Measurements from ENCODE around the gene DFFA. TPM values are rescaled to one million over a fixed set of nuclear protein-coding genes. Genes with fewer than 3 reads are reported as not detected.
"Not testable (repeated sequence)": the region's sequence is repeated elsewhere in the genome, so short reads cannot be mapped to it uniquely, and the experiment has no call there.

DFFA gene
- total and polyA plus RNA-seq, 2 donors (not counting 1 experiment from before 2014, with no cell fraction given) = 27.8 to 33.5 TPM

GRCh38 chr1:10430216-10431069 lies 41.9 kb downstream of the DFFA start, which contains the start of gene CENPS:
Gene CENPS (plus strand): TSS chr1:10430433. CDS start chr1:10430518, 85 bp downstream.
- peak within 1 kb of the TSS; percentile 98 for H2AFZ ChIP-seq (ENCODE audit: low read length)
- H3K9ac ChIP-seq (ENCODE audit: insufficient read depth, low read length) = peak within 1 kb of the TSS; percentile 94
- no peaks in the 10 kb centered on the region for H3K9me3 ChIP-seq (ENCODE audit: control insufficient read depth, insufficient read depth, low read depth, low read length)

GRCh38 chr1:10429868-10430215 lies 42.5 kb downstream of the DFFA start:
- no peaks in the 10 kb centered on the region for H4K20me1 ChIP-seq (ENCODE audit: control insufficient read depth, extremely low read depth, insufficient read depth, low read length)
- H3K36me3 ChIP-seq (ENCODE audit: control insufficient read depth, insufficient read depth, low read length) = no peaks in the 10 kb centered on the region
- no peaks in the 10 kb centered on the region for H3K9me3 ChIP-seq (ENCODE audit: control insufficient read depth, insufficient read depth, low read depth, low read length)
- H3K4me3 ChIP-seq (replicated peaks in 1 of 4; ENCODE audit: control extremely low read depth in 1 of 4, insufficient read depth in 1 of 4, low read depth in 3 of 4, low read length in 4 of 4) = peak overlapping the region; percentile 50 to 96 (median 88)
- peaks cover 2% of the 10 kb centered on the region for H3K79me2 ChIP-seq (ENCODE audit: control insufficient read depth, insufficient read depth, low read length)
- peaks cover 2% of the 10 kb centered on the region for H3K4me1 ChIP-seq (ENCODE audit: control insufficient read depth, extremely low read depth, insufficient read depth, low read length)
- peak overlapping the region; percentile 86 for H2AFZ ChIP-seq (ENCODE audit: low read length)
- H3K27me3 ChIP-seq (ENCODE audit: control insufficient read depth, insufficient read depth, low read length) = no peaks in the 10 kb centered on the region
- peak overlapping the region; percentile 96 for H3K27ac ChIP-seq (ENCODE audit: insufficient read depth, low read length)
- peak overlapping the region; percentile 95 for H3K4me2 ChIP-seq (ENCODE audit: extremely low read depth, insufficient read depth, low read length)
- H3K9ac ChIP-seq (ENCODE audit: insufficient read depth, low read length) = no peak overlapping the region
- peak; percentile 9 to 25 for DNase-seq (ENCODE audit: low read depth in 2 of 2)
- TF ChIP-seq EZH2 (IDR thresholded peaks at IDR 0.05; ENCODE audit: low read length, missing control alignments) (no peak), CTCF (conservative IDR thresholded peaks at IDR 0.05 in 1 of 2, IDR thresholded peaks at IDR 0.05 in 1 of 2; ENCODE audit: low read depth in 1 of 2, low read length in 2 of 2) (no peak)

More at GRCh38 chr1:10430216-10431069, 41.9 kb downstream of the DFFA start, which contains the start of gene CENPS:
- no peaks in the 10 kb centered on the region for H3K36me3 ChIP-seq (ENCODE audit: control insufficient read depth, insufficient read depth, low read length)
- H4K20me1 ChIP-seq (ENCODE audit: control insufficient read depth, extremely low read depth, insufficient read depth, low read length) = no peaks in the 10 kb centered on the region
- H3K4me1 ChIP-seq (ENCODE audit: control insufficient read depth, extremely low read depth, insufficient read depth, low read length) = peaks cover 2% of the 10 kb centered on the region
- peak within 1 kb of the TSS; percentile 96 for H3K27ac ChIP-seq (ENCODE audit: insufficient read depth, low read length)
- peak; percentile 84 to 86 for DNase-seq (ENCODE audit: low read depth in 2 of 2)
- peak within 1 kb of the TSS; percentile 98 for H3K4me2 ChIP-seq (ENCODE audit: extremely low read depth, insufficient read depth, low read length)
- H3K27me3 ChIP-seq (ENCODE audit: control insufficient read depth, insufficient read depth, low read length) = no peaks in the 10 kb centered on the region
- H3K79me2 ChIP-seq (ENCODE audit: control insufficient read depth, insufficient read depth, low read length) = peaks cover 2% of the 10 kb centered on the region
- peak; percentile 66 to 83 for TF ChIP-seq CTCF (conservative IDR thresholded peaks at IDR 0.05 in 1 of 2, IDR thresholded peaks at IDR 0.05 in 1 of 2; ENCODE audit: low read depth in 1 of 2, low read length in 2 of 2)
- no peak for TF ChIP-seq EZH2 (IDR thresholded peaks at IDR 0.05; ENCODE audit: low read length, missing control alignments)
- H3K4me3 ChIP-seq (replicated peaks in 1 of 4; ENCODE audit: control extremely low read depth in 1 of 4, insufficient read depth in 1 of 4, low read depth in 3 of 4, low read length in 4 of 4) = peak within 1 kb of the TSS; percentile 83 to 96 (median 90)

GRCh38 chr1:10428984-10429383 lies 43.3 kb downstream of the DFFA start:
- Histone ChIP-seq H3K36me3 (ENCODE audit: control insufficient read depth, insufficient read depth, low read length) (no peaks in the 10 kb centered on the region), H3K79me2 (ENCODE audit: control insufficient read depth, insufficient read depth, low read length) (peaks cover 2% of the 10 kb centered on the region), H3K27me3 (ENCODE audit: control insufficient read depth, insufficient read depth, low read length) (no peaks in the 10 kb centered on the region), H3K27ac (ENCODE audit: insufficient read depth, low read length) (no peak overlapping the region), H2AFZ (ENCODE audit: low read length) (no peak overlapping the region), H3K4me3 (replicated peaks in 1 of 4; ENCODE audit: control extremely low read depth in 1 of 4, insufficient read depth in 1 of 4, low read depth in 3 of 4, low read length in 4 of 4) (no peak overlapping the region), H3K9ac (ENCODE audit: insufficient read depth, low read length) (no peak overlapping the region), H4K20me1 (ENCODE audit: control insufficient read depth, extremely low read depth, insufficient read depth, low read length) (no peaks in the 10 kb centered on the region), H3K9me3 (ENCODE audit: control insufficient read depth, insufficient read depth, low read depth, low read length) (no peaks in the 10 kb centered on the region), H3K4me1 (ENCODE audit: control insufficient read depth, extremely low read depth, insufficient read depth, low read length) (peaks cover 2% of the 10 kb centered on the region), H3K4me2 (ENCODE audit: extremely low read depth, insufficient read depth, low read length) (no peak overlapping the region)
- TF ChIP-seq EZH2 (IDR thresholded peaks at IDR 0.05; ENCODE audit: low read length, missing control alignments) (no peak), CTCF (conservative IDR thresholded peaks at IDR 0.05 in 1 of 2, IDR thresholded peaks at IDR 0.05 in 1 of 2; ENCODE audit: low read depth in 1 of 2, low read length in 2 of 2) (no peak)
- DNase-seq (ENCODE audit: low read depth in 2 of 2) = no peak

GRCh38 chr1:10426535-10426848 lies 45.8 kb downstream of the DFFA start:
- not testable (repeated sequence) for H4K20me1 ChIP-seq (ENCODE audit: control insufficient read depth, extremely low read depth, insufficient read depth, low read length); H3K36me3 ChIP-seq (ENCODE audit: control insufficient read depth, insufficient read depth, low read length); H3K4me3 ChIP-seq (replicated peaks in 1 of 4; ENCODE audit: control extremely low read depth in 1 of 4, insufficient read depth in 1 of 4, low read depth in 3 of 4, low read length in 4 of 4); H2AFZ ChIP-seq (ENCODE audit: low read length); H3K4me1 ChIP-seq (ENCODE audit: control insufficient read depth, extremely low read depth, insufficient read depth, low read length); H3K9me3 ChIP-seq (ENCODE audit: control insufficient read depth, insufficient read depth, low read depth, low read length); H3K79me2 ChIP-seq (ENCODE audit: control insufficient read depth, insufficient read depth, low read length); DNase-seq (ENCODE audit: low read depth in 2 of 2); H3K27ac ChIP-seq (ENCODE audit: insufficient read depth, low read length); H3K27me3 ChIP-seq (ENCODE audit: control insufficient read depth, insufficient read depth, low read length); H3K9ac ChIP-seq (ENCODE audit: insufficient read depth, low read length); H3K4me2 ChIP-seq (ENCODE audit: extremely low read depth, insufficient read depth, low read length)
